ENCODE results near the gene AMH. TPM values are rescaled to one million over a fixed set of nuclear protein-coding genes. Genes with fewer than 3 reads are reported as not detected.
"Not testable (repeated sequence)": the region's sequence is repeated elsewhere in the genome, so short reads cannot be mapped to it uniquely, and the experiment has no call there.

AMH gene
- polyA plus RNA-seq, 1 donor = 8.1 TPM

- peak; percentile 89 for DNase-seq
These were observed 21.5 kb downstream of the AMH start for GRCh38 chr19:2270423-2271233.

- no peak for DNase-seq
These were observed 22.3 kb downstream of the AMH start for GRCh38 chr19:2271234-2272103.

GRCh38 chr19:2273356-2274184 is 24.4 kb downstream of the AMH start:
- peak; percentile 79 for DNase-seq

GRCh38 chr19:2274185-2274711 is 25.1 kb downstream of the AMH start:
- no peak for DNase-seq

GRCh38 chr19:2274931-2275535 is 25.9 kb downstream of the AMH start:
- DNase-seq = no peak

GRCh38 chr19:2275588-2276428 is 26.7 kb downstream of the AMH start:
- DNase-seq = no peak

GRCh38 chr19:2276429-2276986 is 27.4 kb downstream of the AMH start:
- no peak for DNase-seq

GRCh38 chr19:2277138-2277537 is 28.0 kb downstream of the AMH start:
- no peak for DNase-seq

GRCh38 chr19:2278459-2279158 is 29.5 kb downstream of the AMH start:
- DNase-seq = no peak

GRCh38 chr19:2280633-2281264 is 31.6 kb downstream of the AMH start:
- DNase-seq = no peak

GRCh38 chr19:2281265-2282061 is 32.3 kb downstream of the AMH start:
- not testable (repeated sequence) for DNase-seq

GRCh38 chr19:2282062-2282861 is 33.1 kb downstream of the AMH start, which contains the start of gene PEAK3:
TSS of gene PEAK3 (minus strand) at chr19:2282175. CDS start at chr19:2280931, 1,244 bp downstream.
- DNase-seq = peak; percentile 66

GRCh38 chr19:2282862-2283237 is 33.7 kb downstream of the AMH start:
- no peak for DNase-seq

GRCh38 chr19:2283835-2284507 is 34.8 kb downstream of the AMH start:
- no peak for DNase-seq

GRCh38 chr19:2286402-2287140 is 37.4 kb downstream of the AMH start:
- DNase-seq = no peak

- DNase-seq = no peak
These were observed 38.6 kb downstream of the AMH start for GRCh38 chr19:2287585-2288337.
